Fibroblast of skin of left quadriceps (primary cell): ENCODE data around the gene MAP3K14.

ENCODE experiments used
- DNase-seq, 2 experiments: peaks; one replicate each; pipeline ENCODE4 v3.0.0-alpha.2; 2013; ENCODE audit warnings: low read depth in 2 of 2

The MAP3K14 gene

GRCh38 chr17:45223539-45224528 lies 93.0 kb downstream of the MAP3K14 start:
- DNase-seq, result no peak

GRCh38 chr17:45222996-45223538 lies 93.8 kb downstream of the MAP3K14 start:
- no peak for DNase-seq

- no peak for DNase-seq
Measured at GRCh38 chr17:45222289-45222995, 94.4 kb downstream of the MAP3K14 start.

- no peak for DNase-seq
Measured at GRCh38 chr17:45222014-45222288, 94.9 kb downstream of the MAP3K14 start.

GRCh38 chr17:45221081-45222013 lies 95.5 kb downstream of the MAP3K14 start, which contains the start of gene FMNL1:
TSS of gene FMNL1 (plus strand) at chr17:45221885. CDS start at chr17:45222125, 240 bp downstream.
- DNase-seq, result no peak

- no peak for DNase-seq
Measured at GRCh38 chr17:45220079-45220478, 96.7 kb downstream of the MAP3K14 start.

GRCh38 chr17:45218895-45219661 lies 97.7 kb downstream of the MAP3K14 start:
- peak; percentile 83 to 86 for DNase-seq
